NCI-H510A (cell line): ENCODE data around the gene TRIM2.

Source experiments
- DNase-seq: peaks from one replicate; lab custom pipeline; 2025; lab: John Stamatoyannopoulos, UW

Gene TRIM2

GRCh38 chr4:153222707-153223426 is 18.6 kb downstream of the TRIM2 start:
- peak; percentile 20 for DNase-seq

- DNase-seq = no peak
These were observed 19.2 kb downstream of the TRIM2 start for GRCh38 chr4:153223427-153223801.

- DNase-seq = peak; percentile 15
These were observed 19.7 kb downstream of the TRIM2 start for GRCh38 chr4:153223930-153224329.

- no peak for DNase-seq
These were observed 20.2 kb downstream of the TRIM2 start for GRCh38 chr4:153224474-153224873.

GRCh38 chr4:153227469-153228075 is 23.3 kb downstream of the TRIM2 start:
- no peak for DNase-seq

GRCh38 chr4:153228512-153229140 is 24.4 kb downstream of the TRIM2 start:
- no peak for DNase-seq

GRCh38 chr4:153229545-153229944 is 25.3 kb downstream of the TRIM2 start:
- no peak for DNase-seq

- DNase-seq = no peak
These were observed 28.5 kb downstream of the TRIM2 start for GRCh38 chr4:153232768-153233167.

GRCh38 chr4:153233761-153234371 is 29.6 kb downstream of the TRIM2 start:
- no peak for DNase-seq

- no peak for DNase-seq
These were observed 30.6 kb downstream of the TRIM2 start for GRCh38 chr4:153234885-153235284.

- no peak for DNase-seq
These were observed 34.1 kb downstream of the TRIM2 start for GRCh38 chr4:153238135-153238919.

- no peak for DNase-seq
These were observed 35.2 kb downstream of the TRIM2 start for GRCh38 chr4:153239409-153239808.

- no peak for DNase-seq
These were observed 37.1 kb downstream of the TRIM2 start for GRCh38 chr4:153241295-153241694.

GRCh38 chr4:153241970-153242838 is 38.0 kb downstream of the TRIM2 start:
- DNase-seq = no peak

- peak; percentile 54 for DNase-seq
These were observed 38.6 kb downstream of the TRIM2 start for GRCh38 chr4:153242839-153243324.

- no peak for DNase-seq
These were observed 39.2 kb downstream of the TRIM2 start for GRCh38 chr4:153243468-153243867.

- DNase-seq = no peak
These were observed 40.7 kb downstream of the TRIM2 start for GRCh38 chr4:153244969-153245368.

GRCh38 chr4:153245775-153246174 is 41.5 kb downstream of the TRIM2 start:
- DNase-seq = no peak

- peak; percentile 55 for DNase-seq
These were observed 42.3 kb downstream of the TRIM2 start for GRCh38 chr4:153246446-153247115.

GRCh38 chr4:153247116-153247490 is 42.9 kb downstream of the TRIM2 start:
- DNase-seq = no peak
